Measurements from ENCODE around the gene CNNM4. TPM values are rescaled to one million over a fixed set of nuclear protein-coding genes. Genes with fewer than 3 reads are reported as not detected.
A peak's percentile ranks its signal among the peaks of the same experiment; 100 is the strongest.

CNNM4 gene
- total and polyA plus RNA-seq, 2 of the 4 experiments (the other 2 are of a cell fraction), result 2.0 to 4.1 TPM

GRCh38 chr2:96734880-96735583 lies 25.7 kb upstream of the CNNM4 start:
- Histone ChIP-seq H4K91ac (ENCODE audit: insufficient read depth, low read depth, low read length) (no peak overlapping the region), H3K27ac (ENCODE audit: insufficient read depth, low read length) (peak overlapping the region; percentile 49; the same call in 1 of the 2 replicates), H3K27me3 (ENCODE audit: control insufficient read depth, insufficient read depth, low read length) (no peaks in the 10 kb centered on the region), H2BK15ac (ENCODE audit: low read depth, low read length) (no peak overlapping the region), H3K9me3 (ENCODE audit: control insufficient read depth, insufficient read depth, low read length) (no peaks in the 10 kb centered on the region), H3K4me1 (ENCODE audit: control insufficient read depth, insufficient read depth, low read length) (peaks cover 2% of the 10 kb centered on the region), H3K4me2 (ENCODE audit: low read depth, low read length) (no peak overlapping the region; the same call in 1 of the 2 replicates), H3K9me1 (ENCODE audit: insufficient read depth, low read length) (no peaks in the 10 kb centered on the region), H3K56ac (ENCODE audit: extremely low read depth, insufficient read depth, low read length) (no peak overlapping the region), H2AK9ac (replicated peaks; ENCODE audit: low read depth, low read length, poor library complexity) (no peak overlapping the region), H4K8ac (ENCODE audit: low read depth in 2 of 2, low read length in 2 of 2) (no peak overlapping the region), H2AK5ac (ENCODE audit: low read depth, low read length) (no peak overlapping the region), H4K20me1 (ENCODE audit: insufficient read depth, low read length) (no peaks in the 10 kb centered on the region), H2AFZ (replicated peaks; ENCODE audit: low read length, poor library complexity) (no peak overlapping the region), H2BK5ac (ENCODE audit: low read depth, low read length, poor library complexity, severe bottlenecking) (no peak overlapping the region), H3K9ac (ENCODE audit: low read depth, low read length) (no peak overlapping the region), H3K23ac (ENCODE audit: low read depth, low read length) (no peak overlapping the region), H3K4ac (ENCODE audit: low read depth, low read length) (no peak overlapping the region), H3K36me3 (ENCODE audit: control insufficient read depth, insufficient read depth, low read length) (peaks cover 32% of the 10 kb centered on the region), H3K14ac (replicated peaks; ENCODE audit: low read depth, low read length) (no peak overlapping the region), H3K79me1 (ENCODE audit: low read depth in 1 of 2, low read length in 2 of 2) (peaks cover 31 to 41% of the 10 kb centered on the region in 2 experiments), H4K5ac (ENCODE audit: low read depth, low read length) (no peak overlapping the region), H3K4me3 (ENCODE audit: insufficient read depth, low read depth, low read length) (no peak overlapping the region), H3K18ac (ENCODE audit: low read depth, low read length) (no peak overlapping the region), H2BK120ac (ENCODE audit: low read depth, low read length) (no peak overlapping the region), H2BK20ac (ENCODE audit: low read depth, low read length) (no peak overlapping the region)
- dilution Hi-C loops (cut with HindIII; ENCODE audit: low sequenced_read_pairs, unreplicated experiment), result no loop called here
- CTCF ChIA-PET, result no interaction called here
- in situ Hi-C loops (cut with MboI; ENCODE audit: low sequenced_read_pairs), result no loop called here
- TF ChIP-seq BHLHE40 (IDR thresholded peaks at IDR 0.05; ENCODE audit: low read depth, low read length) (no peak), NFE2L2 (IDR thresholded peaks at IDR 0.05; ENCODE audit: low read depth, low read length) (no peak), USF2 (IDR thresholded peaks at IDR 0.05; ENCODE audit: low read depth, low read length) (no peak), RFX5 (IDR thresholded peaks at IDR 0.05; ENCODE audit: low read depth, low read length) (no peak), POLR2A (IDR thresholded peaks at IDR 0.05; ENCODE audit: low read depth, low read length) (no peak), FOS (IDR thresholded peaks at IDR 0.05; ENCODE audit: low read depth, low read length) (no peak), MAFK (IDR thresholded peaks at IDR 0.05; ENCODE audit: low read depth, low read length) (no peak), MXI1 (IDR thresholded peaks at IDR 0.05; ENCODE audit: borderline replicate concordance, low read depth, low read length) (no peak), RAD21 (IDR thresholded peaks at IDR 0.05; ENCODE audit: low read length) (no peak), RCOR1 (IDR thresholded peaks at IDR 0.05; ENCODE audit: insufficient replicate concordance, low read length) (no peak), SMC3 (IDR thresholded peaks at IDR 0.05; ENCODE audit: low read depth, low read length) (no peak)
- ATAC-seq (ENCODE audit: low read depth), result no peak
- WGBS, 2 experiments (ENCODE audit: extremely low coverage in 2 of 2, insufficient read length in 1 of 2), result 80% methylated on average over 1 of the region's 8 CpGs; no CpG with 5 or more reads in 1 of the 2 experiments
- POLR2A ChIA-PET (ENCODE audit: unreplicated experiment), result interaction anchor here (0.6 kb wide), 1 partner anchor 1353 kb away, joined by 11 read pairs; no protein-coding TSS in a partner anchor
- intact Hi-C loops (cut with micrococcal nuclease), result no loop called here
- DNase-seq, result peak; percentile 12
- no TSS peak for BruUV-seq (replicated peaks)
